PFSK-1 (cell line): ENCODE results near the gene NRXN3.

Experiments
- FOXP2 ChIP-seq: optimal IDR thresholded peaks from 2 replicates; pipeline ENCODE3; 2011; ENCODE audit warnings: borderline replicate concordance, control low read depth, inconsistent platforms; ENCODE audit not compliant: insufficient read depth; ENCODE audit errors: extremely low read length, extremely low read depth
- POLR2AphosphoS5 ChIP-seq: IDR thresholded peaks from 2 replicates; pipeline ENCODE4 v1.6.1; 2012; ENCODE audit warnings: low read depth, mild to moderate bottlenecking, control low read depth, low read length, moderate library complexity
- REST ChIP-seq, 2 experiments: IDR thresholded peaks; 2 replicates each; pipeline versions ENCODE4 v1.6.1 to v1.8.0; 2011 to 2012; ENCODE audit warnings: low read depth in 2 of 2, low read length in 2 of 2, control low read depth in 1 of 2, inconsistent platforms in 1 of 2, mild to moderate bottlenecking in 1 of 2, moderate library complexity in 1 of 2; ENCODE audit not compliant: insufficient read depth in 1 of 2
- SIN3A ChIP-seq: IDR thresholded peaks from 2 replicates; pipeline ENCODE4 v1.6.1; 2012; ENCODE audit warnings: mild to moderate bottlenecking, low read length, moderate library complexity, borderline replicate concordance; ENCODE audit not compliant: insufficient read depth
- TAF1 ChIP-seq: IDR thresholded peaks from 2 replicates; pipeline ENCODE4 v1.6.1; 2012; ENCODE audit warnings: low read length, control low read depth, borderline replicate concordance; ENCODE audit not compliant: insufficient read depth

NRXN3 gene

GRCh38 chr14:79320561-79320960 is 1150.4 kb downstream of the NRXN3 start:
- no peak for TF ChIP-seq REST (IDR thresholded peaks at IDR 0.05; ENCODE audit: insufficient read depth in 1 of 2, low read depth in 2 of 2, low read length in 2 of 2)

DNA sequence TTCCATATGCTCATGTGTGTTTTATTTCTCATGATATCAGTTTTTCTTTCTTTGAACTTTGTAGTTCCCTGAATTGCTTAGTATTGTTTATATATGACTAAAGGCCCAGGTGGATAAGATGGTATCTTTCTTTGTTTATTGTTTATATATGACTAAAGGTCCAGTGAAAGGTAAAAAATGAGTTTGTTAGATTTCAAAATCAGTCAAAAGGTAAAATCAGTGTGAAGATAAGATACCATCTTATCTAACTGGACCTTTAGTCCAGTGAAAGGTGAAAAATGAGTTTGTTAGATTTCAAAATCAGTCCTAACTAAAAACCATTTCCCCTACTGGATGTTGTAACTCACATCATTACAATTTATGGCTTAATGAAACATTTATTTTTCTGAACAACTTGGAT is 1150.9 kb downstream of the NRXN3 start:
- TF ChIP-seq POLR2AphosphoS5: no peak
- TF ChIP-seq FOXP2: no peak
- no peak for TF ChIP-seq REST (IDR thresholded peaks at IDR 0.05; ENCODE audit: insufficient read depth in 1 of 2, low read depth in 2 of 2, low read length in 2 of 2)
- TF ChIP-seq TAF1: no peak
- no peak for TF ChIP-seq SIN3A

GRCh38 chr14:79325071-79325470 is 1154.9 kb downstream of the NRXN3 start:
- TF ChIP-seq SIN3A: no peak
- TF ChIP-seq POLR2AphosphoS5: no peak
- TF ChIP-seq REST (IDR thresholded peaks at IDR 0.05; ENCODE audit: insufficient read depth in 1 of 2, low read depth in 2 of 2, low read length in 2 of 2): no peak
- no peak for TF ChIP-seq TAF1
- TF ChIP-seq FOXP2: no peak

DNA sequence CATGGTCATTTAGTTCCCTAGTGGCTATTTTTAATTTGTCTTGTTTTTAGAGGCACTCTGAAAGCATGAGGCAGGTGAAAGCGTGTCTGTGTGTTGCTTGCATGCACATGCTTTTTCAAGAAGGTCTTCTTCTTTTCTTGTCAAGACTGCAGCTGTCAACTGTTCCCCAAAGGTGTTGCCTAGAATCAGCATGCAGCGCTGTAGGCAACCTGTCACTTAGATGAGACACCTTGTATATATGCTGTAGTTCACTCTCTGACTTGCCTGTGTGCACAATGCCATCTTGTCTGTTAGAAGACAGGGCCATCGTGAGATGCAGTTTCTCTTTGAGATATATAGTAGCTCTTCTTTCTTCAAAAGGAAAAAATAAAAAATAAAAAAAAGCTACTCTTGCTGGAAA is 1155.4 kb downstream of the NRXN3 start:
- TF ChIP-seq POLR2AphosphoS5 (no peak), FOXP2 (no peak), TAF1 (no peak)

GRCh38 chr14:79328863-79329262 is 1158.7 kb downstream of the NRXN3 start:
- TF ChIP-seq TAF1 (no peak), SIN3A (no peak), REST (IDR thresholded peaks at IDR 0.05; ENCODE audit: insufficient read depth in 1 of 2, low read depth in 2 of 2, low read length in 2 of 2) (no peak), FOXP2 (no peak), POLR2AphosphoS5 (no peak)

DNA sequence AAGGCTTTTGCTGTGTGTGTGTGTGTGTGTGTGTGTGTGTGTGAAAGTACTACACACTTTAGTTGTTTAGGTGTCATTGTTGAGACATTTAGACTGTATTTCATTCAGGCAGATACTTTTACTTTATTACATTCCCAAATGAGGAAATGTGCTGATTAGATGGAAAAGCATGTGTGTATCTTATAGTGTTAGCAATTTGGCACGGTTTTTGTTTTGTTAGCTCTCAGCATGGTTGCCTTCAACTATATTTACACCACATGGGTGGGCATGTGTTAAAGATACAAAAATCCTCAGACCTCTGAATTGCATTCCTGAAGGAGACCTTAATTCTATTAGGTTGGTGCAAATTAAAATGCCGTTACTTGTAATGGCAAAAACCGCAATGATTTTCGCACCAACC is 1161.7 kb downstream of the NRXN3 start:
- no peak for TF ChIP-seq TAF1
- no peak for TF ChIP-seq REST (IDR thresholded peaks at IDR 0.05; ENCODE audit: insufficient read depth in 1 of 2, low read depth in 2 of 2, low read length in 2 of 2)
- no peak for TF ChIP-seq SIN3A
- TF ChIP-seq POLR2AphosphoS5: no peak
- no peak for TF ChIP-seq FOXP2
